NT2/D1 (cell line): ENCODE measurements around the gene MAP3K20.

Source experiments
- SUZ12 ChIP-seq: IDR thresholded peaks from 2 replicates; pipeline ENCODE4 v1.6.1; 2011; ENCODE audit not compliant: insufficient read length, insufficient read depth; ENCODE audit errors: extremely low read depth
- YY1 ChIP-seq: IDR thresholded peaks from 2 replicates; pipeline ENCODE4 v1.6.1; 2011; ENCODE audit not compliant: insufficient read length, insufficient read depth
- ZNF274 ChIP-seq: IDR thresholded peaks from 2 replicates; pipeline ENCODE4 v1.6.1; 2011; ENCODE audit warnings: mild to moderate bottlenecking, low read depth, low read length

- no peak for TF ChIP-seq SUZ12
- TF ChIP-seq ZNF274 = no peak
- no peak for TF ChIP-seq YY1
These were observed 11.6 kb downstream of the MAP3K20 start for GRCh38 chr2:173087214-173087581.
